Testis (tissue), 2 donors: Measurements from ENCODE around the gene NKD1.

ENCODE experiments used
- CTCF ChIP-seq, 3 experiments: fragments of 450-650 bp in 2 of 3; fragments of 200-600 bp in 1 of 3; sonication (generic) in 1 of 3; IDR thresholded peaks; one replicate each; pipeline ENCODE4 v1.5.1; 2016 to 2019; ENCODE audit warnings: antibody characterized with exemption in 3 of 3, mild to moderate bottlenecking in 2 of 3, moderate library complexity in 1 of 3
- POLR2A ChIP-seq: fragments of 450-650 bp; IDR thresholded peaks from one replicate; pipeline ENCODE4 v1.6.1; 2017; ENCODE audit warnings: antibody characterized with exemption, mild to moderate bottlenecking, moderate library complexity

DNA sequence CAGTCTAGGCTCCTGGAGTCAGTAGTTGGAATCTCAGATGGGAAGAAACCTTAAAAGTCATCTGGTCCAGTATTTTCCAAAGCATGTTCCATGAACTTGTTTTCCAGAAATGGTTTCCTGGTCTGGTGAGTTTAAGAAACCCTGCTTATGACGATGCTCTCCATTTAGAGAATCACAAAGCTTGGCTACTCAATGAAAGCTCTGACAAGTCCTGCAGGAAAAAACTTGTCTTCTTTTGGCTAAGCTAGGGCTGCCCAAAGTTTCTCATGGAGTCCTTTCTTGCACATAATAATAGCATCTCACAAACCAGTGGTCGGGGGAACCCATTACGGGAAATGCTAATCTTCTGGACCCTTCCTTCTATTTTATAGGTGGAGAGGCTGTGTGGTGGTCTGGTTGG, 5.5 kb upstream of the NKD1 start:
- no peak for TF ChIP-seq POLR2A
- TF ChIP-seq CTCF (IDR thresholded peaks at IDR 0.05), result no peak
